Omental fat pad (tissue), 4 donors: ENCODE results near the gene PRSS33. TPM values are rescaled to one million over a fixed set of nuclear protein-coding genes. Genes with fewer than 3 reads are reported as not detected.

Experiments
- ATAC-seq: fragments of 150-250 bp; one replicate; pipeline ENCODE4 v1.9.1; 2016; ENCODE audit warnings: mild to moderate bottlenecking, moderate library complexity; ENCODE audit not compliant: low FRiP score
- DNase-seq: peaks from one replicate; pipeline ENCODE4 v3.0.0-alpha.2; 2019; ENCODE audit warnings: low spot score
- total RNA-seq, 4 donors: library from RNA; depleted of rRNA; stranded (reverse); fragments of >200 nt; gene quantifications; one replicate each; pipeline ENCODE4 v1.1.0, GENCODE V29; 2016
- TF ChIP-seq, protein P1 (sequence below), 3 donors: fragments of 450-650 bp; IDR thresholded peaks; one replicate each; pipeline ENCODE4 v1.5.1; 2016 to 2017; ENCODE audit warnings: antibody characterized with exemption in 3 of 3, mild to moderate bottlenecking in 3 of 3, moderate library complexity in 2 of 3

Gene PRSS33
- total RNA-seq, 4 donors from 2014 or later: not detected

DNA sequence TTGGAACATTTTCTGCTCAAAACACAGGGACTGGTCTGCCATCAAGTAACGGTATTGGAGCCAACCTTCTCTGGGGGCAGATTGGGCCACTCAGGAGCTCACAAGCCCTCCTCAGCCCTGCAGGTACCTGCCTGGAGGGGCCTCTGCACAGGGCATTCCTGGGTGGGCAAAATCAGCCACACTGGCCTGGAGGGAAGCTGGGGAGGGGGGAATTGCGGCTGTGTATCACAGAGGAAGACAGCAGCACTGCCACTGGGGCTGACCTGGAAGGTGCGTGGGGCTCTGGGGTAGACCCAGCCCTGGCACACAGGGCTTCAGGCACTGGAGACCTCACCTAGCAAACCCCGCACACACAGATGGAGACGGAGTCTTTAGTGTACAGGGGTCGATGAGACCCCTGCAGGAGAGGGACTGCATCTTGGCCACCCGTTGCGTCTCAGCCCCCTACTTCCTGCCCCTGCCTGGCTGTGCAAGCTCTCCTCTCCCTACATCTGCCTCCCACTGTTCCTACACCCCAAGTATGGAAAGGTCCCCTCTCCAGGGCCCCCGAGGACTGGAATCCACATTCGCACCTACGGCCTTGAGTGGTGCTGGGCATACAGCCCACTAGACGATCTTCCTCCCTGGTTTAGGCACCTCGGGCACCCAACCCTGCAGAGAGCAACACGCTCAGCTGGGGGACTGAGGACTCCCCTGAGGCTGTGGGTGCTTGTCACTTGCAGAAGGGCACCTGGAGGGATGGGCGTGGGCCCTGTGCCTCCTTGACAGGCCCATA is 42.1 kb downstream of the PRSS33 start:
- no peak for ATAC-seq
- TF ChIP-seq, protein P1, sequence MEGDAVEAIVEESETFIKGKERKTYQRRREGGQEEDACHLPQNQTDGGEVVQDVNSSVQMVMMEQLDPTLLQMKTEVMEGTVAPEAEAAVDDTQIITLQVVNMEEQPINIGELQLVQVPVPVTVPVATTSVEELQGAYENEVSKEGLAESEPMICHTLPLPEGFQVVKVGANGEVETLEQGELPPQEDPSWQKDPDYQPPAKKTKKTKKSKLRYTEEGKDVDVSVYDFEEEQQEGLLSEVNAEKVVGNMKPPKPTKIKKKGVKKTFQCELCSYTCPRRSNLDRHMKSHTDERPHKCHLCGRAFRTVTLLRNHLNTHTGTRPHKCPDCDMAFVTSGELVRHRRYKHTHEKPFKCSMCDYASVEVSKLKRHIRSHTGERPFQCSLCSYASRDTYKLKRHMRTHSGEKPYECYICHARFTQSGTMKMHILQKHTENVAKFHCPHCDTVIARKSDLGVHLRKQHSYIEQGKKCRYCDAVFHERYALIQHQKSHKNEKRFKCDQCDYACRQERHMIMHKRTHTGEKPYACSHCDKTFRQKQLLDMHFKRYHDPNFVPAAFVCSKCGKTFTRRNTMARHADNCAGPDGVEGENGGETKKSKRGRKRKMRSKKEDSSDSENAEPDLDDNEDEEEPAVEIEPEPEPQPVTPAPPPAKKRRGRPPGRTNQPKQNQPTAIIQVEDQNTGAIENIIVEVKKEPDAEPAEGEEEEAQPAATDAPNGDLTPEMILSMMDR (IDR thresholded peaks at IDR 0.05): no peak

DNA sequence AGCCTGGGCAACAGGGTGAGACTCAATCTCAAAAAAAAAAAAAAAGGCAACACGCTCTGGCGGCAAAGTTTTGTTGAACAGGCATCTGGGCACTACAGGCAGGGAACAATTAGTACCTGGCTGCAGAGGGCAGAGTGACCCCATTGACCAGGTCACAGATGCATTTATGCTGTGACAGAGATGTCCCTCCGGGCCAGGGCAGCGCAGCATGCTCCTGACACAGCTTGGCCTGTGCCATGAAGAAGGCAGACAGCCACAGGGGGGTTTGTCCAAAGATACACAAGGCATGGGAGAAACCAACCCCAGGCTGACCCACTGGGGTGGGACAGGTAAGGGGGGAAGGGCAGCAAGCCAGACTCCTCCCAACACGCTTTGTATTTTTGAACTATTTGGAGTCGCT is 42.6 kb downstream of the PRSS33 start:
- DNase-seq: no peak
- TF ChIP-seq, protein P1 (IDR thresholded peaks at IDR 0.05): no peak
- no peak for ATAC-seq

More for the DNA sequence above, 42.1 kb downstream of the PRSS33 start:
- DNase-seq: no peak

DNA sequence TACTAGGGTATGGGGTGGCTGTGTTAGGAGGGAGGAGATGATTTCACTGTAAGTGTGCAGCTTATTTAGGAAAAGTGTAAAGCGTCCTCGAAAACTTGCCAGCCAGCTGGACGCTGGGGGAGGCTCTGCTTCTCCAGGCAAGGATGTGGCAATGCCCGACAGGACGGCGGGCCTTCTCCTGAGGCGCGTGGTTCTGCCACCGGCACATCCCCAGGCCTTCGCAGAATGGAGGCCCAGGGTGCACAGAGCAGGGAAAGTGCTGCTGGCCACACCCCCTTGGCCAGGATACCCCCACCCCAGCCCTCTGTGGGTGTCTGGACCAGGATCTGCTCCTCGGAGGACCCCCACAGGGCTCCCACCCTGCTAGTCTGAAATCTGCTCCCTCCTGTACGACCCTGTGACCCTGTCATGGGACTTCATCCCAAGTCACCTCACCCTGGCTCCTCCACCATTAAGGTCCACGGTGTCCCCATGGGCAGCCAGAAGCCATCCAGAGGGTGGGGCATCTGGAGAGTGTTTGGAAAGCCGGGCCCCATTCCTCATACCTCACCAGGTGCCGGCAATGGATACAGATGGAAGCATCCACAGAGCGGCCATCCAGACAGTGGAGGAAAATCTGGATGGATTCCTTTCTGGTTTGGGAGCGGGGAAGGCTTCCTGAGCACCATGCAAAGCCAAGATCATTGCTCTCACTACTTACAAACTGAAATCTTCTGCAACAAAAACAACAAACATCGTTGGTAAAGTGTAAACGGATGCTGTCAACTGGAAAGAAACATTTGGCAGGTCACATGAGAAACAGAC is 44.2 kb downstream of the PRSS33 start:
- no peak for ATAC-seq
- TF ChIP-seq, protein P1 (IDR thresholded peaks at IDR 0.05): no peak
- DNase-seq: no peak

DNA sequence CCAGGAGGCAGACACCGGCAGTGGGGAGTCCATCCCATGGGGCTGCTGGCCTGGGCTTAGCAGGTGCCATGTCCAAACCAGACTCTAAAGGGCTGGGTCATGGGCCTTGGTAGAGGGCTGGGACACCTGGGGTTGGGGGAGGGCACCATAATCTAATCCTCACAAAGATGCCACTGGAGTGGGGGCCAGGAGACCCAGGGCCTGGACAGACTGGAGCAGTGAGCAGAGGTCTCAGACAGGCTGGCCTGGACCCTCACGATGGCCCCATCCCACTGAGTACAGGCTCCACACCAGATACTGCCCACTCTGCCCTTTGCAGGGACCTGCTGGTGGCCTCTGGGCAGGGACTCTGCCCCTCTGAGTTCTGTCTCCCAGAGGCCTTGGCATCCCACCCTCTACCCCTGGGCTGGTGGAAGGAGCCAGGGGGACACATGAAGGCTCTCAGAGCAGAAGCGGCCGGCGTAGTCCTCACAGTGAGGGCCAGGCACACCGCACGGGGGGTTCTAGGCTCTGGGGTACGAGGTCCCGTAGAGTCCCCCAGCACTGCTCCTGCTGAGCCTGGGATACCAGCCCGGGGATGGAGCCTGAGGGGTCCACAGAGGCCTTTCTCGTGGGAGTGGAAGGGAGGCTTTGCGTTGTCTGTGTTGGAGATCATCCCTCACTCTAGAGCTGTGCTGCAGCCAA is 44.9 kb downstream of the PRSS33 start:
- DNase-seq (no peak), ATAC-seq (no peak)
- TF ChIP-seq, protein P1 (IDR thresholded peaks at IDR 0.05): no peak

DNA sequence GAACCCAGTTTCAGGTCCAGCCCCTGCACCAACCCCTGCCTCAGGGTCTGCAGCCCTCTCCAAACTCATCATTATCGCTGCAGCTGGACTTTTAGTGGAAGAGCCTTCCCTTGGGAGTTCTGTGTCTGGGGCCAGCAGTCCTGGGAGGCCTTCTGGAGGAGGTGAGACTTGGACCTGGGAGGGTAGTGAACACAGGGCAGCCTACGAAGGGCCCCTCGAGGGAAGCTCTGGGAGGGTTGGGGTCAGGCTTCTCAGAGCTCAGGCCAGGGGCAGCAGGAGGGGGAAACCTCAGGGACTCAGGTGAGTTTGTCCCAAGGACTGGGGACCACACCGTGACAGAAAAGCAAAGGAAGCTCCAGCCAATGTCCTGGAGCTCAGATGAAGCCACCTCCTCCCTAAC is 46.2 kb downstream of the PRSS33 start:
- TF ChIP-seq, protein P1 (IDR thresholded peaks at IDR 0.05): no peak
- ATAC-seq: no peak
- no peak for DNase-seq

DNA sequence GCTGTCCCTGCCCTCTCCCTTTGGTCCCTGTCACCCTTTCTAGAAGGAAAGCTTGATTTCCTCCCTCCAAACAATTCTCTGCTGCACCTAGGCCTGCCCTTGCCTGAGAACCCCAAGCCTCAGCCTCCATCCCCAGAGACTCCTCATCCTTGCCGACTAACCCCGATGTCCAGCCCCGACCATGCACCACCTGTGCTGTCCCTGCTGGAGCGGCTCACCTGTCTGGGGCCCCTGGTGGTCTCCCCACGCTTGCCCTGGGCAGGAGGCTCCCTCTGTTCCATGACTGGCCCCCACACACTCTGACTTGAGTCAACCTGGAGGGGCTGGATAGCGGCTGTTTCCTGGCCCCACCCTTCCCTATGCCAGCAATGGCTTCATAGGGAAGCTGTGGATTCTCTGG is 46.9 kb downstream of the PRSS33 start:
- DNase-seq: no peak
- TF ChIP-seq, protein P1 (IDR thresholded peaks at IDR 0.05): no peak
- ATAC-seq: no peak
